ENCODE data around the gene FILIP1L.

GRCh38 chr3:100081986-100082692 is 32.2 kb downstream of the FILIP1L start:
- TF ChIP-seq CTCF (IDR thresholded peaks at IDR 0.05; ENCODE audit: insufficient read depth, low read length, poor library complexity, severe bottlenecking) = no peak
- no peak for TF ChIP-seq EZH2phosphoT487 (conservative IDR thresholded peaks at IDR 0.05; ENCODE audit: low read length)
